ENCODE data around the gene HMCN1. TPM values are rescaled to one million over a fixed set of nuclear protein-coding genes. Genes with fewer than 3 reads are reported as not detected.

The HMCN1 gene
- total RNA-seq, 1 experiment from 2014 or later: 0.23 TPM

DNA sequence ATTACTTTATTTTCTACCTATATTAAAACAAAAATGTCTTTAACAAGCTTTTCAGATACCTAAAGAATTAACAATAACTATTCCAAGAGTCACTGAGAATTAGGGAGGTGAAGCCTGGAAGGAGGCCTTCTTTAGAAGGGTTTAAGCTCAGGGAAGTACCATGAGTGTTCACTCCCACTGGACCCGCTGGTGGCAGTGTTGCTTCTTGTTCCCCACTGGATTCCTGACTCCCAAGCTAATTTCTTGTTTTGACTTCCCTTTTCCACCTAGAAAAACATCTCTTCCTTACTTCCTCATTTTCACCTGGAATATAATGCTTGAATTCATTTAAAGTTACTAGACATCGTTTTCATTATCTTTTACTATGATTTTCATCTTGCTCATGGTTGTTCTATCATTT lies 264.2 kb downstream of the HMCN1 start:
- Histone ChIP-seq H3K9me3 (ENCODE audit: control insufficient read depth, insufficient read depth, low read depth, low read length) (no peaks in the 10 kb centered on the region; the same call in 1 of the 2 replicates), H3K4me1 (ENCODE audit: control insufficient read depth, insufficient read depth, low read length) (no peaks in the 10 kb centered on the region), H3K27ac (ENCODE audit: low read length) (no peak overlapping the region), H3K27me3 (ENCODE audit: control insufficient read depth, insufficient read depth, low read length) (no peaks in the 10 kb centered on the region), H3K4me3 (ENCODE audit: low read depth in 2 of 2, low read length in 2 of 2) (no peak overlapping the region), H3K36me3 (ENCODE audit: control insufficient read depth, insufficient read depth, low read length) (no peaks in the 10 kb centered on the region)
- no peak for ATAC-seq
- DNase-seq (ENCODE audit: low read depth, low spot score): no peak
- BruUV-seq (replicated peaks): no TSS peak
- in situ Hi-C loops (cut with HindIII; ENCODE audit: low pct_unique_long_range_greater_than_20kb, low sequenced_read_pairs) (no loop called here), intact Hi-C loops (cut with micrococcal nuclease; ENCODE audit: unreplicated experiment) (no loop called here)
- ChIA-PET CTCF (no interaction called here), POLR2A (no interaction called here)
- TF ChIP-seq, protein P1, sequence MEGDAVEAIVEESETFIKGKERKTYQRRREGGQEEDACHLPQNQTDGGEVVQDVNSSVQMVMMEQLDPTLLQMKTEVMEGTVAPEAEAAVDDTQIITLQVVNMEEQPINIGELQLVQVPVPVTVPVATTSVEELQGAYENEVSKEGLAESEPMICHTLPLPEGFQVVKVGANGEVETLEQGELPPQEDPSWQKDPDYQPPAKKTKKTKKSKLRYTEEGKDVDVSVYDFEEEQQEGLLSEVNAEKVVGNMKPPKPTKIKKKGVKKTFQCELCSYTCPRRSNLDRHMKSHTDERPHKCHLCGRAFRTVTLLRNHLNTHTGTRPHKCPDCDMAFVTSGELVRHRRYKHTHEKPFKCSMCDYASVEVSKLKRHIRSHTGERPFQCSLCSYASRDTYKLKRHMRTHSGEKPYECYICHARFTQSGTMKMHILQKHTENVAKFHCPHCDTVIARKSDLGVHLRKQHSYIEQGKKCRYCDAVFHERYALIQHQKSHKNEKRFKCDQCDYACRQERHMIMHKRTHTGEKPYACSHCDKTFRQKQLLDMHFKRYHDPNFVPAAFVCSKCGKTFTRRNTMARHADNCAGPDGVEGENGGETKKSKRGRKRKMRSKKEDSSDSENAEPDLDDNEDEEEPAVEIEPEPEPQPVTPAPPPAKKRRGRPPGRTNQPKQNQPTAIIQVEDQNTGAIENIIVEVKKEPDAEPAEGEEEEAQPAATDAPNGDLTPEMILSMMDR (IDR thresholded peaks at IDR 0.05): no peak

DNA sequence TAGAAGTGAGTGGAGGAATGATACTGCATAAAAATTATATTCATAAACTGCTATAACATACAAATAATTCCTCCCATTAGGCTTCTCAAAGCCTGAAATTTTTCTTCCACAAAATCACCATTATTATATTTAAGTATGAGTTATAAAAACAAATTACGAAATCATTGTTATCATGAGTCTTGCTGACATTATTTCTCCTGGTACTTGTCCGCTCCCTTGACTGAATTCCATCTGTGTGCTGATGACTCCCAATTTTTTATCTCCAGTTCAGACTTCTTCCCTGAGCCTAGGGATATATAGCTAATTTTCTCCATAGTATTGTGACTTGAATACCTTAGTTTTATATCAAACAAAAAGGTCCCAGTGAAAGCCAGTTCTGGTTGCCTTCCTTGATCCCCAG lies 268.2 kb downstream of the HMCN1 start:
- Histone ChIP-seq H3K27me3 (ENCODE audit: control insufficient read depth, insufficient read depth, low read length) (no peaks in the 10 kb centered on the region), H3K27ac (ENCODE audit: low read length) (no peak overlapping the region), H3K36me3 (ENCODE audit: control insufficient read depth, insufficient read depth, low read length) (no peaks in the 10 kb centered on the region), H3K9me3 (ENCODE audit: control insufficient read depth, insufficient read depth, low read depth, low read length) (no peaks in the 10 kb centered on the region), H3K4me3 (ENCODE audit: low read depth in 2 of 2, low read length in 2 of 2) (no peak overlapping the region), H3K4me1 (ENCODE audit: control insufficient read depth, insufficient read depth, low read length) (no peaks in the 10 kb centered on the region)
- DNase-seq (ENCODE audit: low read depth, low spot score): no peak
- in situ Hi-C loops (cut with HindIII; ENCODE audit: low pct_unique_long_range_greater_than_20kb, low sequenced_read_pairs): no loop called here
- intact Hi-C loops (cut with micrococcal nuclease; ENCODE audit: unreplicated experiment): no loop called here
- no peak for ATAC-seq
- ChIA-PET POLR2A (no interaction called here), CTCF (no interaction called here)
- TF ChIP-seq SIN3A (IDR thresholded peaks at IDR 0.05; ENCODE audit: borderline replicate concordance, insufficient read depth, low read depth, low read length): no peak
- TF ChIP-seq, protein P1 (IDR thresholded peaks at IDR 0.05): no peak
- TF ChIP-seq, protein P2, sequence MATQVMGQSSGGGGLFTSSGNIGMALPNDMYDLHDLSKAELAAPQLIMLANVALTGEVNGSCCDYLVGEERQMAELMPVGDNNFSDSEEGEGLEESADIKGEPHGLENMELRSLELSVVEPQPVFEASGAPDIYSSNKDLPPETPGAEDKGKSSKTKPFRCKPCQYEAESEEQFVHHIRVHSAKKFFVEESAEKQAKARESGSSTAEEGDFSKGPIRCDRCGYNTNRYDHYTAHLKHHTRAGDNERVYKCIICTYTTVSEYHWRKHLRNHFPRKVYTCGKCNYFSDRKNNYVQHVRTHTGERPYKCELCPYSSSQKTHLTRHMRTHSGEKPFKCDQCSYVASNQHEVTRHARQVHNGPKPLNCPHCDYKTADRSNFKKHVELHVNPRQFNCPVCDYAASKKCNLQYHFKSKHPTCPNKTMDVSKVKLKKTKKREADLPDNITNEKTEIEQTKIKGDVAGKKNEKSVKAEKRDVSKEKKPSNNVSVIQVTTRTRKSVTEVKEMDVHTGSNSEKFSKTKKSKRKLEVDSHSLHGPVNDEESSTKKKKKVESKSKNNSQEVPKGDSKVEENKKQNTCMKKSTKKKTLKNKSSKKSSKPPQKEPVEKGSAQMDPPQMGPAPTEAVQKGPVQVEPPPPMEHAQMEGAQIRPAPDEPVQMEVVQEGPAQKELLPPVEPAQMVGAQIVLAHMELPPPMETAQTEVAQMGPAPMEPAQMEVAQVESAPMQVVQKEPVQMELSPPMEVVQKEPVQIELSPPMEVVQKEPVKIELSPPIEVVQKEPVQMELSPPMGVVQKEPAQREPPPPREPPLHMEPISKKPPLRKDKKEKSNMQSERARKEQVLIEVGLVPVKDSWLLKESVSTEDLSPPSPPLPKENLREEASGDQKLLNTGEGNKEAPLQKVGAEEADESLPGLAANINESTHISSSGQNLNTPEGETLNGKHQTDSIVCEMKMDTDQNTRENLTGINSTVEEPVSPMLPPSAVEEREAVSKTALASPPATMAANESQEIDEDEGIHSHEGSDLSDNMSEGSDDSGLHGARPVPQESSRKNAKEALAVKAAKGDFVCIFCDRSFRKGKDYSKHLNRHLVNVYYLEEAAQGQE (IDR thresholded peaks at IDR 0.05; ENCODE audit: insufficient read depth in 1 of 2, low read depth in 2 of 2, low read length in 1 of 2): no peak
- TF ChIP-seq POLR2AphosphoS5 (IDR thresholded peaks at IDR 0.05; ENCODE audit: low read depth, low read length): no peak
- no peak for TF ChIP-seq TCF7L2 (IDR thresholded peaks at IDR 0.05; ENCODE audit: low read depth, low read length)
- no TSS peak for BruUV-seq (replicated peaks)

Data from Panc1 (cell line).